ENCODE data around the gene TMEM45B. TPM values are rescaled to one million over a fixed set of nuclear protein-coding genes. Genes with fewer than 3 reads are reported as not detected.

Gene TMEM45B
- total and polyA plus RNA-seq, 2 experiments from 2014 or later, result 0.10 to 0.33 TPM

- no peak for DNase-seq (ENCODE audit: low read depth in 1 of 2, low spot score in 1 of 2)
- Histone ChIP-seq H3K4me3 (no peak overlapping the region), H3K27me3 (peaks cover 21% of the 10 kb centered on the region), H3K27ac (no peak overlapping the region), H3K36me3 (no peaks in the 10 kb centered on the region), H3K4me1 (ENCODE audit: low read depth) (no peaks in the 10 kb centered on the region), H3K9me3 (ENCODE audit: low read depth) (no peaks in the 10 kb centered on the region)
- TF ChIP-seq, protein P1, sequence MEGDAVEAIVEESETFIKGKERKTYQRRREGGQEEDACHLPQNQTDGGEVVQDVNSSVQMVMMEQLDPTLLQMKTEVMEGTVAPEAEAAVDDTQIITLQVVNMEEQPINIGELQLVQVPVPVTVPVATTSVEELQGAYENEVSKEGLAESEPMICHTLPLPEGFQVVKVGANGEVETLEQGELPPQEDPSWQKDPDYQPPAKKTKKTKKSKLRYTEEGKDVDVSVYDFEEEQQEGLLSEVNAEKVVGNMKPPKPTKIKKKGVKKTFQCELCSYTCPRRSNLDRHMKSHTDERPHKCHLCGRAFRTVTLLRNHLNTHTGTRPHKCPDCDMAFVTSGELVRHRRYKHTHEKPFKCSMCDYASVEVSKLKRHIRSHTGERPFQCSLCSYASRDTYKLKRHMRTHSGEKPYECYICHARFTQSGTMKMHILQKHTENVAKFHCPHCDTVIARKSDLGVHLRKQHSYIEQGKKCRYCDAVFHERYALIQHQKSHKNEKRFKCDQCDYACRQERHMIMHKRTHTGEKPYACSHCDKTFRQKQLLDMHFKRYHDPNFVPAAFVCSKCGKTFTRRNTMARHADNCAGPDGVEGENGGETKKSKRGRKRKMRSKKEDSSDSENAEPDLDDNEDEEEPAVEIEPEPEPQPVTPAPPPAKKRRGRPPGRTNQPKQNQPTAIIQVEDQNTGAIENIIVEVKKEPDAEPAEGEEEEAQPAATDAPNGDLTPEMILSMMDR (IDR thresholded peaks at IDR 0.05; ENCODE audit: low read depth, low read length), result no peak
Observed at GRCh38 chr11:129787532-129788155, 28.0 kb upstream of the TMEM45B start.

DNA sequence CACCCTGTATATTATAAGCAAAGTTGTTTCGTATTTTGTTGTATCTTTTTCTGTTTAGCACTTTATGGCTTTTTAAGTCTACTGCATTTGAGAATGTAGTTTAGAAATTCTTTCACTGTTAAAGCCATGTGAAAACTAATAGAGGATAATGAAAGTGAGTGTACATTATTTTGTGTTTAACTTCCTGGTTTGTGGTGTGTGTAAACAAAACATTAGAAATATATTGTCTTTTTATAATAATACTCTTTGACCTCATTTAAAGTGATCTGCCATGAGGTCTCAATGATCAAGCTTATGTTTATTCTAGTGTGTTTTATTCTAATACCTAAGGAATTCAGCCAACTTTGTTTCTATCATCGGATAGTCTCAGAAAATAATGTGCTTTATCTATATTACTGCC, 27.4 kb upstream of the TMEM45B start:
- no peaks in the 10 kb centered on the region for H3K36me3 ChIP-seq
- H3K4me3 ChIP-seq, result no peak overlapping the region
- no peaks in the 10 kb centered on the region for H3K9me3 ChIP-seq (ENCODE audit: low read depth)
- DNase-seq (ENCODE audit: low read depth in 1 of 2, low spot score in 1 of 2), result no peak
- TF ChIP-seq, protein P1 (IDR thresholded peaks at IDR 0.05; ENCODE audit: low read depth, low read length), result no peak
- no peak overlapping the region for H3K27ac ChIP-seq
- H3K27me3 ChIP-seq, result peaks cover 21% of the 10 kb centered on the region
- no peaks in the 10 kb centered on the region for H3K4me1 ChIP-seq (ENCODE audit: low read depth)

DNA sequence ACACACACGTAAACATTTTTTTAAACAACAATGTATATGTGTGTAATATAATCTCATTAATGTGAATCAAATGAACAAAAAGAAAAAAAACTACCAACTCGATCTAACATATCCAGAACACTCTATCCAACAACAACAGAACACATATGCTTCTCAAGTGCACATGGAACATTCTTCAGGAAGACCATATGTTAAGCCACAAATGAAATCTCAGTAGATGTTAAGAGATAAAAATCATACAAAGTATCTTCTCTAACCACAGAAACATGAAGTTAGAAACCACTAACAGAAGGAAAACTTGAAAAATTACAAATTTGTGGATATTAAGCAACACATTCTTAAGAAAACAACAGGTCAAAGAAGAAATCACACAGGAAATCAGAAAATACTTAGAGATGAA, 25.5 kb upstream of the TMEM45B start:
- Histone ChIP-seq H3K4me3 (no peak overlapping the region), H3K27me3 (peaks cover 21% of the 10 kb centered on the region), H3K27ac (no peak overlapping the region), H3K9me3 (ENCODE audit: low read depth) (no peaks in the 10 kb centered on the region), H3K4me1 (ENCODE audit: low read depth) (no peaks in the 10 kb centered on the region), H3K36me3 (no peaks in the 10 kb centered on the region)
- TF ChIP-seq, protein P1 (IDR thresholded peaks at IDR 0.05; ENCODE audit: low read depth, low read length), result no peak
- DNase-seq (ENCODE audit: low read depth in 1 of 2, low spot score in 1 of 2), result no peak

DNA sequence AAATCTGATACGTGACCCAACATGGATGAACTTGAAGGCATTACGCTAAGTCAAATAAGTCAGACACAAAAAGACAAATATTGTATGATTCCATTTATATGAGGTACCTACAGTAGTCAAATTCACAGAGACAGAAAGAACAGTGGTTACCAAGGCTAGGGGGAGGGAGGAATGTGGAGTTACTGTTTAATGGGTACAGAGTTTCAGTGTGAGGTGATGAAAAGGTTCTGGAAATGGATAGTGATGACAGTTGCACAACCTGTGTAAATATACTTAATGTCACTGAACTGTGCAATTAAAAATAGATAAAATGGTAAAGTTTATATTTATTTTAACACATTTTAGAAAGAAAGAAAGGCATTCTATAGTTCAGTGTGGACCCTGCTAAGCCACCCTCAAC, 24.1 kb upstream of the TMEM45B start:
- H3K27ac ChIP-seq, result no peak overlapping the region
- H3K4me3 ChIP-seq, result no peak overlapping the region
- DNase-seq (ENCODE audit: low read depth in 1 of 2, low spot score in 1 of 2), result no peak
- no peaks in the 10 kb centered on the region for H3K36me3 ChIP-seq
- H3K4me1 ChIP-seq (ENCODE audit: low read depth), result no peaks in the 10 kb centered on the region
- H3K27me3 ChIP-seq, result peaks cover 21% of the 10 kb centered on the region
- TF ChIP-seq, protein P1 (IDR thresholded peaks at IDR 0.05; ENCODE audit: low read depth, low read length), result no peak
- H3K9me3 ChIP-seq (ENCODE audit: low read depth), result no peaks in the 10 kb centered on the region

- TF ChIP-seq, protein P1 (IDR thresholded peaks at IDR 0.05; ENCODE audit: low read depth, low read length), result no peak
- H3K27ac ChIP-seq, result no peak overlapping the region
- H3K36me3 ChIP-seq, result no peaks in the 10 kb centered on the region
- no peaks in the 10 kb centered on the region for H3K9me3 ChIP-seq (ENCODE audit: low read depth)
- peaks cover 21% of the 10 kb centered on the region for H3K27me3 ChIP-seq
- H3K4me3 ChIP-seq, result no peak overlapping the region
- no peaks in the 10 kb centered on the region for H3K4me1 ChIP-seq (ENCODE audit: low read depth)
- DNase-seq (ENCODE audit: low read depth in 1 of 2, low spot score in 1 of 2), result no peak
Observed at GRCh38 chr11:129792663-129793062, 23.0 kb upstream of the TMEM45B start.

Data from cardiac muscle cell (in vitro differentiated cells and primary cell).